Measurements from ENCODE around the gene CRISP1. TPM values are rescaled to one million over a fixed set of nuclear protein-coding genes. Genes with fewer than 3 reads are reported as not detected.

The CRISP1 gene
- total and polyA plus RNA-seq, 9 of the 15 experiments (the other 6 are each of a cell fraction or from before 2014, with no cell fraction given), result not detected

GRCh38 chr6:49888742-49889431 is 22.6 kb upstream of the CRISP1 start (continued):
- peak; percentile 62 to 82 for TF ChIP-seq NCOA2 (IDR thresholded peaks at IDR 0.05; ENCODE audit: partially characterized antibody in 2 of 2)
- TF ChIP-seq ZNF124 (CRISPR knock-in tag; IDR thresholded peaks at IDR 0.05), result no peak
- TF ChIP-seq THAP12 (CRISPR knock-in tag; IDR thresholded peaks at IDR 0.05), result no peak
- no peak for TF ChIP-seq ESRRB (CRISPR knock-in tag; IDR thresholded peaks at IDR 0.05; ENCODE audit: borderline replicate concordance)
- TF ChIP-seq ZEB2 (IDR thresholded peaks at IDR 0.05), result peak; percentile 98
- TF ChIP-seq LARP7 (IDR thresholded peaks at IDR 0.05), result no peak
- TF ChIP-seq MITF (IDR thresholded peaks at IDR 0.05), result peak; percentile 55; the same call in 1 of the 2 replicates
- TF ChIP-seq SRSF9 (IDR thresholded peaks at IDR 0.05; ENCODE audit: borderline replicate concordance, low read depth, low read length), result no peak
- peak; percentile 92 for TF ChIP-seq NFIC (IDR thresholded peaks at IDR 0.05)
- peak; percentile 94 for TF ChIP-seq GATAD2A (IDR thresholded peaks at IDR 0.05)
- peak; percentile 89; the same call in 1 of the 2 replicates for TF ChIP-seq MTA3 (IDR thresholded peaks at IDR 0.05; ENCODE audit: borderline replicate concordance)
- no peak for TF ChIP-seq ZFP30 (CRISPR knock-in tag; IDR thresholded peaks at IDR 0.05; ENCODE audit: borderline replicate concordance)
- TF ChIP-seq PRPF4 (IDR thresholded peaks at IDR 0.05; ENCODE audit: insufficient read depth, low read depth, low read length, poor library complexity, severe bottlenecking), result no peak
- TF ChIP-seq CTCF (IDR thresholded peaks at IDR 0.05 in 2 of 3, conservative IDR thresholded peaks at IDR 0.05 in 1 of 3; ENCODE audit: insufficient read depth in 2 of 3, low read depth in 1 of 3, low read length in 3 of 3), result no peak
- TF ChIP-seq TEAD1 (CRISPR knock-in tag; IDR thresholded peaks at IDR 0.05), result peak; percentile 87 to 92; a peak in 3 of 4 replicates
- TF ChIP-seq RFX1 (IDR thresholded peaks at IDR 0.05), result no peak
- TF ChIP-seq ZNF695 (CRISPR knock-in tag; IDR thresholded peaks at IDR 0.05), result no peak
- no peak for TF ChIP-seq CBX8 (IDR thresholded peaks at IDR 0.05; ENCODE audit: borderline replicate concordance, extremely low read depth, low read depth, low read length, poor library complexity, severe bottlenecking)
- TF ChIP-seq UBTF (IDR thresholded peaks at IDR 0.05; ENCODE audit: borderline replicate concordance in 1 of 2, low read depth in 2 of 2, low read length in 2 of 2), result no peak

All from K562 (cell line).